Activated CD4-positive, alpha-beta T cell treated with anti-CD3 and anti-CD28 coated beads for 36 hours (primary cell): ENCODE results near the gene FAM20C. TPM values are rescaled to one million over a fixed set of nuclear protein-coding genes. Genes with fewer than 3 reads are reported as not detected.

ENCODE experiments used
- ATAC-seq: fragments of 200-7000 bp; cut with Tn5 transposase; one replicate; pipeline ENCODE4 v1.10.0; 2021; ENCODE audit warnings: mild to moderate bottlenecking, moderate library complexity
- CTCF ChIA-PET: fragments of 350-600 bp; sonication (Branson Sonifier 250); formaldehyde crosslinking; loops from one replicate; lab custom pipeline; 2021; ENCODE audit warnings: antibody characterized with exemption; lab: Charles Lee
- POLR2A ChIA-PET: fragments of 350-600 bp; sonication (Branson Sonifier 250); formaldehyde crosslinking; loops from one replicate; lab custom pipeline; 2021; ENCODE audit warnings: antibody characterized with exemption, inconsistent platforms; lab: Charles Lee
- DNase-seq: peaks from one replicate; pipeline ENCODE4 v3.0.0-alpha.2; 2020
- H3K27ac Mint-ChIP-seq: one replicate; pipeline ENCODE4 v1.8.0; 2021; ENCODE audit warnings: mixed read lengths
- H3K27me3 Mint-ChIP-seq: one replicate; pipeline ENCODE4 v1.8.0; 2021; ENCODE audit warnings: mixed read lengths
- H3K36me3 Mint-ChIP-seq: one replicate; pipeline ENCODE4 v1.8.0; 2021; ENCODE audit warnings: low read depth, mixed read lengths
- H3K4me1 Mint-ChIP-seq: one replicate; pipeline ENCODE4 v1.8.0; 2021; ENCODE audit warnings: mixed read lengths
- H3K4me3 Mint-ChIP-seq: one replicate; pipeline ENCODE4 v1.8.0; 2021; ENCODE audit warnings: mild to moderate bottlenecking, moderate library complexity, mixed read lengths
- H3K9me3 Mint-ChIP-seq: one replicate; pipeline ENCODE4 v1.8.0; 2021; ENCODE audit warnings: low read depth, mixed read lengths
- intact Hi-C, 2 experiments: fragments of 100-400 bp; cut with DNase I in 1 of 2; cut with micrococcal nuclease in 1 of 2; formaldehyde crosslinking; loops; one replicate each; pipeline versions ENCODE4 v1.14.2 to v1.15.1; 2022 to 2024; cut with DNase I, micrococcal nuclease
- total RNA-seq, 2 experiments: library from RNA; stranded (reverse); gene quantifications; one replicate each; pipeline ENCODE4 v1.2.3, GENCODE V29; 2021

Gene FAM20C
- total RNA-seq, 2 experiments from 2014 or later, result 0.21 to 0.59 TPM

DNA sequence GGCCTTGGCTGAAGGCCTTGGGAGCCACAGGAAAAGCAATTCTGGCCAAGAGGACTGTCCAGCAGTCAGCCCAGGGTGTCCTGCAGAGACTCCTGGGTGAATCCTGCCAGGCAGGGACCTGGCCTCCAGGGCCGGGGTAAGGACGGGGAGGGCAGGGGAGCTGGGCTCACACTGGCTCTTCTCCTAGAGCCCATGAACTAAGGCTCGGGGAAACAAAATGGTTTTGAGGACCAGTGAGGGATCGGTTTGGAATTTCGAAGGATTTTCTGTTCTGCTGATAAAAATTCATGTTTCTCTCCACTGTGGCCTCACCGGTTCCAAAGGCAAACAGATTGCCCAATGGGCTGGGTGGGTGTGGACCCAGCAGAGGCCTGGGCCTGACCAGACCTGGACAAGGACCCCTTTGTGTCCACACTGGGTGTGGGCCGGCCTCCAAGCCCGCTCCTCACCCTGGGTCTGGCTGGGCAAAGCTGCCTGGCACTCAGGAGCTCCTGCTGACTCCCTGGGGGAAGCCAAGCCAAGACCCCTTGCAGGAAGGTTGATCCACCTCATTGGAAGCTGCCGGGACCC lies 27.3 kb downstream of the FAM20C start:
- Mint-ChIP-seq H3K4me1 (no peaks in the 10 kb centered on the region), H3K27me3 (no peaks in the 10 kb centered on the region), H3K9me3 (no peaks in the 10 kb centered on the region), H3K27ac (no peak overlapping the region), H3K4me3 (no peak overlapping the region), H3K36me3 (no peaks in the 10 kb centered on the region)
- ATAC-seq (no peak), DNase-seq (no peak)
- intact Hi-C loops, result no loop called here
- ChIA-PET POLR2A (no interaction called here), CTCF (no interaction called here)

DNA sequence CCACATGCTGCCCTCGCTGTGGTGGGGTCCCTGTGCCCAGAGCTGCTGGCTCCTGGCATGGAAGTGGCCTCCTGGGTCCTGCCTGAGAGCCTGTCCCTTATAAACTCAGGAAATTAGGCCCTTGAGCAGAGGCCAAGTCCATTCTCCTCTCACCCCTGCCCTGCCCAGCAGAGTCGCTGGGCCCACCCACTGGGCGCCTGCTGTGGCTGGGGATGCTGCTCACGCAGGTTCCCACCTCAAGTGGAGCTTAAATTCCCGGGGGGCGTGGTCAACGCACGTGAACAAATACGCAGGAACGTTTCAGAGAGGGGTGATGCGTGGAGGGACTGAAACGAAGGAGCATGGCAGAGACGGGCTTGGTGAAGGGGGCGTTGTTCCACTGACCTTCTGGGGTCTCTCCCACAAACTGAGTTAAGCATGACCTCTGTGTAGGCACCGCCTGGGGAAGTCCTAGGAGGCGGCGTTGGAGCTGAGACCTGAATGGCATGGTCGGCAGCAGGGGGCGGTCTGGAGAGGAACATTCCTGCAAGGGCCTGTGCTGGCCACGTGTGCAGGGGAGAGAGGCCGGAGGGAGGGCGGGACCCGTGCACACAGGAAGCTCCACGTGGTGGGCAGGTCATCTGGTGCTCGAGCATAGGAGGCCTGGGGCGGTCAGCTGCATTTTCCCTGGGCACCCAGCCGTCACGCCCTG lies 27.9 kb downstream of the FAM20C start:
- Mint-ChIP-seq H3K4me3 (no peak overlapping the region), H3K4me1 (no peaks in the 10 kb centered on the region), H3K9me3 (no peaks in the 10 kb centered on the region), H3K36me3 (no peaks in the 10 kb centered on the region), H3K27ac (no peak overlapping the region), H3K27me3 (no peaks in the 10 kb centered on the region)
- ChIA-PET CTCF (no interaction called here), POLR2A (no interaction called here)
- no peak for DNase-seq
- no peak for ATAC-seq
- intact Hi-C loops, result no loop called here

DNA sequence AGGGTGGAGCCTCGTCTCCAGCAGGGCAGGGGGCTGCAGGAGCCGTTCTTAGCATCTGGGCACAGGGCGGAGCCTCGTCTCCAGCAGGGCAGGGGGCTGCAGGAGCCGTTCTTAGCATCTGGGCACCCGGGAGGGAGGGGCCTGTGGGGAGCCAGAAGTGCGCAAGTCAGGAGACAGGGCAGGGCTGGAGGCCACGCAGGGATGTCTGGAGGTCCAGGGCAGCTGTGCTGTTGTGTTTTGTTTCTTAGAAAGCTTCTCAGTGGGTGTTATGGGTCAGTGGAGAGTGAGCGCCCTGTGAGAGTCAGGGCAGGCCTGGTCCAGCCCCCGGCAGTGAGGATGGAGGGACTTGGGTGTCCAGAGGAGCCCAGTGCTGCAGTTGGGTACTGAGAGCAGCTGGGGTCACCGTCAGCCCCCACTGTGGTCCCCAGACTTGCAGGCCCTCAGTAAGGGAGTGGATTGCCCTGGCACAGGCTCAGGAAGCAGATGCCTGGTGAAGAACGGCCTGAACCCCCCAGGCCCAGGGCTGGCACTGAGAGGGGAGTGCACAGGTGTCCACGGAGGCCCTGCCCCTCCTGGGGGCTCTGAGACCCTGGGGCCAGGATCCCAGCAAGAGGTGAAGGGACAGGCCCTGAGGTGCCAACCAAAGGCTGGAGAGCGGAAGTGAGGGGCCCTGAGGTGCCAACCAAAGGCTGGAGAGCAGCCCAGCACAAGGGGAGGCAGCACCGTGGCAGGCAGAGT lies 29.8 kb downstream of the FAM20C start:
- ChIA-PET CTCF (no interaction called here), POLR2A (no interaction called here)
- H3K4me1 Mint-ChIP-seq, result no peaks in the 10 kb centered on the region
- no peak overlapping the region for H3K27ac Mint-ChIP-seq
- no peaks in the 10 kb centered on the region for H3K36me3 Mint-ChIP-seq
- H3K9me3 Mint-ChIP-seq, result no peaks in the 10 kb centered on the region
- intact Hi-C loops, result no loop called here
- H3K27me3 Mint-ChIP-seq, result no peaks in the 10 kb centered on the region
- DNase-seq (no peak), ATAC-seq (no peak)
- no peak overlapping the region for H3K4me3 Mint-ChIP-seq

DNA sequence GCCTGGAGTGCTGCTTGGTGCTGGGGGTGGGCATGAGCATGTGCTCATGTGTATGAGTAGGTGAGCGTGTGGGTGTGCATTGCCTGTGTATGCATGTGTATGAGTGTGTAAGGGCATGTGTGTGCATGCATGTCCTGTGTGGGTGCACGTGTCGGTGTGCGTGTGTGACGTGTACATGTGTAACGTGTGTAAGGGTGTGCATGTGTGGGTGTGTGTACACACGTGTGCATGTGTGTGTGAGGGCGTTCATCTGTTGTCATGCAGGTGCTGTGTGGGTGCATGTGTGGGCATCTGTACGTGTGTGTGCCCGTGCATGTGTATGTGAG lies 30.3 kb downstream of the FAM20C start:
- Mint-ChIP-seq H3K36me3 (no peaks in the 10 kb centered on the region), H3K4me3 (no peak overlapping the region), H3K27ac (no peak overlapping the region), H3K9me3 (no peaks in the 10 kb centered on the region), H3K4me1 (no peaks in the 10 kb centered on the region), H3K27me3 (no peaks in the 10 kb centered on the region)
- CTCF ChIA-PET, result no interaction called here
- DNase-seq (no peak), ATAC-seq (no peak)
- POLR2A ChIA-PET, result no interaction called here
- intact Hi-C loops, result no loop called here

DNA sequence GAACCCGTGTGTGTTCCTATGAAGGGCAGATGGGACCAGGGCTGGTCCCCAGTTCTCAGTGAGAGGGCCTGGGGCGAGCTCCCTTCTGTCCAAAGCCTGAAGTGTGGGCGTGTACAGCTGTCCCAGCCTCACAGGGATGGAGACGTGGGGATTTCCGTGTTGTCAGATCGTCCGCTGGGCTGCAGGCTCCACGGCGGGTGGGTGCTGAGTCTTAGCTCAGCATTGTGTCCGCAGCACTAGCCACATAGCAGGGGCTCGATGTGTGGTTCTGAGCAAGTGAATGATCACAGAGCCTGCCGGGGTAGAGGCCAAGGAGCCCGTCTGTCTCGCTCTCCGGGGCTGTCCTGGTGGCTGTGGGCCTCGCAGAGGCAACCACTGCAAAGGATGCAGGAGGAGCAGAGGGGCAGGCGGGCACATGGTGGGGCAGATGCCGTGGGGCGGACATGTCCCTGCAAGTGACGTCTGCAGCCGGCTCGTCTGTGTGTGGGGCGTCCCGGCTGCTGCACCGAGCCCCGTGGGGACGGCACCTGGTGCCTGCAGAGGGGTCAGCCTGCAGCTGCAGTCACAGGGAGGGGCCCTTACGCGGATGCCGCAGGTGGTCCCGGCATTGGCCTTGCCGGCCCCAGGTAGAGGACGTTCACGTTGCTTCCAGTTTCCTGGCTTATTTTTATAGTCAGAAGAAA lies 30.9 kb downstream of the FAM20C start:
- ATAC-seq, result no peak
- Mint-ChIP-seq H3K4me1 (no peaks in the 10 kb centered on the region), H3K4me3 (no peak overlapping the region), H3K36me3 (no peaks in the 10 kb centered on the region), H3K27me3 (no peaks in the 10 kb centered on the region), H3K9me3 (no peaks in the 10 kb centered on the region), H3K27ac (no peak overlapping the region)
- DNase-seq, result no peak
- intact Hi-C loops, result no loop called here
- ChIA-PET CTCF (no interaction called here), POLR2A (no interaction called here)

DNA sequence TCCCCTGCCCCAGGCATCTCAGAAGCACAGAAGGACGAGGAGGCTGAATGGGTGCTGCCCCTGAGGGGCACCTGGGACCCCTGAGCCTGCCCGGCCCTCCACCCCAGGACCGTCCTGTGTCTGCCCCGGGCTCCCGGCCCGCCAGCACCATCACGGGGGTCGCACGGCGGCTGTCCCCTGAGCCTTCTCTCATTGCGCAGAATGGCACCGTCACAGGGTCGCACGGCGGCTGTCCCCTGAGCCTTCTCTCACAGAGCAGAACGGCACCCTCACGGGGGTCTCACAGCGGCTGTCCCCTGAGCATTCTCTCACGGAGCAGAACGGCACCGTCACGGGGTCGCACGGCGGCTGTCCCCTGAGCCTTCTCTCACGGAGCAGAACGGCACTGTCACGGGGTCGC lies 31.5 kb downstream of the FAM20C start:
- Mint-ChIP-seq H3K4me3 (no peak overlapping the region), H3K27me3 (no peaks in the 10 kb centered on the region), H3K9me3 (no peaks in the 10 kb centered on the region), H3K36me3 (no peaks in the 10 kb centered on the region), H3K4me1 (no peaks in the 10 kb centered on the region), H3K27ac (no peak overlapping the region)
- DNase-seq (no peak), ATAC-seq (no peak)
- intact Hi-C loops, result no loop called here
- CTCF ChIA-PET, result no interaction called here
- POLR2A ChIA-PET, result no interaction called here

DNA sequence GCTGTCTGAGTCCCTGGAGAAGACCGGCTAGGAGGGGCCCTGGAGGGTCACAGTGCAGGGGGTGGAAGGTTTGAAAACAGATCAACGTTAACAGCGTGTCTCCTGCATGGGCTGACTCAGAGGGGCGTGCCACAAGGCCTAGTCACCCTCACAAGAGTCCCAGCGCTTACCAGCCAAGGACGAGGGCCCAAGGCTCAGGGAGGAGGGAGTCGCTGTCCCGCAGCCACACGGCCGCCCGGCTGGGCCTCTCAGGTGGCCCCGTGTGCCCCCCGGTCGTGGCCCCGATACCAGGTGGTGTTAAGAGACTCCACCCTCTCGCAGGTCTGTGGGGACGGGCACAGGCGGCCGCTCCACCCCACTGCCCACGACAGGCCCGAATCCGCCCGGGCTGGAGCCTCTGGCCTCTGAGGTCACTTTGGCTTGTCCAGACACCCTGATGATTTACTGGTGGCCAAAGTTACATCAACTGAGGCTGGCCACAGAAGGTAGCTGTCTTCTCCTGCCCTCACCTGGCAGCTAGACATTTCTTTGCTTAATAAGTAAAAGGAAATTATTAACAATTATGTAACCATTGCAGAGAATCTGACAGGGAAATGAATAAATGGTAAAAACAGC lies 34.0 kb downstream of the FAM20C start:
- no peaks in the 10 kb centered on the region for H3K36me3 Mint-ChIP-seq
- intact Hi-C loops, result no loop called here
- no peak overlapping the region for H3K27ac Mint-ChIP-seq
- no peak for DNase-seq
- no peak overlapping the region for H3K4me3 Mint-ChIP-seq
- POLR2A ChIA-PET, result no interaction called here
- no peak for ATAC-seq
- CTCF ChIA-PET, result no interaction called here
- H3K9me3 Mint-ChIP-seq, result no peaks in the 10 kb centered on the region
- H3K27me3 Mint-ChIP-seq, result no peaks in the 10 kb centered on the region
- H3K4me1 Mint-ChIP-seq, result no peaks in the 10 kb centered on the region

DNA sequence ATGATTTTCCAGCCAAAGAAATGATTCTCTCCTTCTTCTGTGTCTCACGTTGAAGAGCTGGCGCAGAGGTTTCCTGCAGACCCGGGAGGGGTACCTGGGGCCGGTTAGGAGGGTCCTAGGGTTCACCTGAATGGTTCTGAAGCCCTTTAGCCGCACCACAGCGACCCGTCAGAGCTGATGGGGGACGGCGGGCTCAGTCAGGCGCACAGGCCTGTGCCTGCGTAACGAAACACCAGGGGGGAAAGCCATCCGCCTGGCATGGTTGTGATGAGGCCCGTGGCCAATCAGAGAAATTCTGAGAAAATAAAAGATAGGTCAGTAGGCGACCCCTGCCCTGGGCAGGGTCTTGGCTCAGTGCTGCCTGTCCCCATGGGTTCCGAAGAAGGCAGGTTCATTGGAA lies 35.6 kb downstream of the FAM20C start:
- Mint-ChIP-seq H3K27ac (no peak overlapping the region), H3K4me1 (no peaks in the 10 kb centered on the region), H3K27me3 (no peaks in the 10 kb centered on the region), H3K36me3 (no peaks in the 10 kb centered on the region), H3K4me3 (no peak overlapping the region), H3K9me3 (no peaks in the 10 kb centered on the region)
- CTCF ChIA-PET, result no interaction called here
- no peak for ATAC-seq
- intact Hi-C loops, result no loop called here
- no peak for DNase-seq
- POLR2A ChIA-PET, result no interaction called here

DNA sequence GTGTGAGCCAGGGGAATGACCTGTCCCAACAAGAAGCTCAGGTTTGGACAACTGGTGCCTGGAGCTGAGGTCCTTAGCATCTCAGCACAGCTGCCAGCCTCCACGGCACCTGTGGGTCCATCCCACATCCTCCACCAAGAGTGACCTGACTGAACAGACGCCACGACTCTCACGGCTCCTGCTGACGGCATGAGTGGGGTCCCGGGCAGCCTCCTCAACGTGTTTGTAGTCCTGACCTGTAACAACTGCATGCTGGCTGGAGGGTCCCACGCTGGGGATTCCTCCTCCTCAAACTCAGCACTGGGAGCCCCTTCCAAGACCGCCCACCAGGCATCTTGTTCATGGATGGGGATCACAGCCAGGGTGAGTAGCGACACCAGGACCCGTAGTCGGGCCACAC lies 36.2 kb downstream of the FAM20C start:
- intact Hi-C loops, result no loop called here
- ChIA-PET CTCF (no interaction called here), POLR2A (no interaction called here)
- ATAC-seq (no peak), DNase-seq (no peak)
- Mint-ChIP-seq H3K9me3 (no peaks in the 10 kb centered on the region), H3K4me1 (no peaks in the 10 kb centered on the region), H3K27me3 (no peaks in the 10 kb centered on the region), H3K4me3 (no peak overlapping the region), H3K27ac (no peak overlapping the region), H3K36me3 (no peaks in the 10 kb centered on the region)

DNA sequence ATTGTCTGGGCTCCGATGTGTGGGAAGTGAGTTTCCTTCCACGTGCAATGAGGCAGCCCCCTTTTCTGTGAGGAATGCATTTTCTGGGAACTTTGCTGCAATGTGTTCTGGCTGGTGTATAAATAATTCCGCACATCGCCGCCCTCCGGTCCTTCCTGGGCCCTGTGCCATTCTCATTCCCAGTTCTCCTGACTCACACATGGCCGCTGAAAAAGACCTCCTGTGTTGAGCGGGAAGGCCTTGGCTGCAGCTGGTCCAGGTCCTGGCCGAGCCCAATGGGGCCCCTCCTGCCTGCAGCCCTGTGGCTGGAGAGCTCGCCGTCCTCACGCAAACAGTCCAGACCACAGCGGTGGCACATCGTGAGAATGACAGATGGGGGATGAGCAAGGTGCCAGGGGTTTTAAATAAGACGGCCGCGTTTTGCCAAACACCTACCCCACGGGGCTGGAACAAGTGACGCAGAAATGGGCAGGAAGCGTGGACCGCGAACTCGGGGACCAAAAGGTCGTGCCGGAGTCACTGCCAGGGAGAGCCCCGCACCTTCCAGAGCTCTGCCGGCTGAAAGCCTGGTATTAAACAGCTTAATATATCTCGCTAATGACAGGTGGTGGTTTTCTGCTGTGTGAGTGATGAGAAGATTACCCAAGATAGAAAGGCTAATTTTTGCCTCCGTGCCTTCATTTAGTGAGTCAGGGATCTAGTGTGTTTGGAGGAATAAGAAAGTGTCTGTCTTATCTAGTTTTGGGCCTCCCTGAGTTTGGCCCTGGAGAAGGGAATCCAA lies 37.0 kb downstream of the FAM20C start:
- H3K27me3 Mint-ChIP-seq, result no peaks in the 10 kb centered on the region
- H3K4me1 Mint-ChIP-seq, result no peaks in the 10 kb centered on the region
- POLR2A ChIA-PET, result no interaction called here
- no peak overlapping the region for H3K4me3 Mint-ChIP-seq
- ATAC-seq (no peak), DNase-seq (no peak)
- H3K36me3 Mint-ChIP-seq, result no peaks in the 10 kb centered on the region
- no peaks in the 10 kb centered on the region for H3K9me3 Mint-ChIP-seq
- CTCF ChIA-PET, result no interaction called here
- intact Hi-C loops, result no loop called here
- no peak overlapping the region for H3K27ac Mint-ChIP-seq

DNA sequence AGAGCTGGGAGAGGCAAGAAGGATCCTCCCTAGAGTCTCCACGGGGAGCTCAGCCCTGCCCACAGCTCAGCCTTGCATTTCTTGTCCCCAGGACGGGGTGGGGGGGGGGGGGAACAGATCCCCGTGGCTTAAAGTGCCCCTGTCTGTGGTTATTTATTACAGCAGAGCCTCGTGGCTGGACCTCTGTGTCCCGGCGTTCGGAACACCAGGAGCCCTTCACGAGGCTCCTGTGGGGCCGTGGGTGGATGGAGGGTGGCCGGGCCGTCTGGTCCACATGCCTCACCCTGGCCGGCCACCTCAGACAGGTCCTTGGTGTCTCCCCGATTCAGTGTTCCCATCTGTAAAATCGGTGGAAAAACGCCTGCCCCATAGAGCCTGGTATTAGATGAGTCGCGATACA lies 37.9 kb downstream of the FAM20C start:
- ATAC-seq (no peak), DNase-seq (no peak)
- CTCF ChIA-PET, result interaction anchor here (0.6 to 0.8 kb wide), 2 partner anchors 20 to 149 kb away, joined by 3 read pairs; no protein-coding TSS in a partner anchor
- Mint-ChIP-seq H3K27ac (no peak overlapping the region), H3K27me3 (no peaks in the 10 kb centered on the region), H3K4me1 (no peaks in the 10 kb centered on the region), H3K36me3 (no peaks in the 10 kb centered on the region), H3K9me3 (no peaks in the 10 kb centered on the region), H3K4me3 (no peak overlapping the region)
- POLR2A ChIA-PET, result no interaction called here
- intact Hi-C loops, result no loop called here
